Limb (tissue), 2 donors: ENCODE data around the gene SFTPB.
"Not testable (repeated sequence)": the region's sequence is repeated elsewhere in the genome, so short reads cannot be mapped to it uniquely, and the experiment has no call there.

ENCODE experiments used
- DNase-seq, 2 donors: peaks; one replicate each; pipeline ENCODE4 v3.0.0-alpha.2; 2016; ENCODE audit errors: extremely low spot score in 2 of 2

The SFTPB gene

GRCh38 chr2:85656468-85656867, 11.5 kb downstream of the SFTPB start:
- no peak for DNase-seq

GRCh38 chr2:85655961-85656417, 12.0 kb downstream of the SFTPB start:
- DNase-seq: no peak

GRCh38 chr2:85653996-85654395, 14.0 kb downstream of the SFTPB start:
- DNase-seq: no peak

GRCh38 chr2:85652056-85652455, 15.9 kb downstream of the SFTPB start:
- DNase-seq: no peak

GRCh38 chr2:85651097-85651496, 16.9 kb downstream of the SFTPB start:
- DNase-seq: no peak

- DNase-seq: no peak
Measured at GRCh38 chr2:85650456-85650855, 17.5 kb downstream of the SFTPB start.

GRCh38 chr2:85649201-85650190, 18.5 kb downstream of the SFTPB start:
- no peak for DNase-seq

- DNase-seq: no peak
Measured at GRCh38 chr2:85648619-85649018, 19.4 kb downstream of the SFTPB start.

GRCh38 chr2:85647823-85648526, 20.0 kb downstream of the SFTPB start:
- no peak for DNase-seq

- DNase-seq: no peak
Measured at GRCh38 chr2:85646166-85646565, 21.8 kb downstream of the SFTPB start.

GRCh38 chr2:85644909-85645308, 23.1 kb downstream of the SFTPB start:
- no peak for DNase-seq

GRCh38 chr2:85642725-85643124, 25.3 kb downstream of the SFTPB start:
- no peak for DNase-seq

- no peak for DNase-seq
Measured at GRCh38 chr2:85635636-85636035, 32.4 kb downstream of the SFTPB start.

GRCh38 chr2:85635011-85635410, 33.0 kb downstream of the SFTPB start:
- no peak for DNase-seq

GRCh38 chr2:85631316-85631715, 36.7 kb downstream of the SFTPB start:
- no peak for DNase-seq

GRCh38 chr2:85628658-85629057, 39.3 kb downstream of the SFTPB start:
- no peak for DNase-seq

GRCh38 chr2:85623991-85624390, 44.0 kb downstream of the SFTPB start:
- DNase-seq: no peak

GRCh38 chr2:85621338-85621737, 46.7 kb downstream of the SFTPB start:
- no peak for DNase-seq

- no peak for DNase-seq
Measured at GRCh38 chr2:85619617-85620016, 48.4 kb downstream of the SFTPB start.

GRCh38 chr2:85617723-85618122, 50.3 kb downstream of the SFTPB start:
- not testable (repeated sequence) for DNase-seq

- no peak for DNase-seq
Measured at GRCh38 chr2:85615413-85615728, 52.6 kb downstream of the SFTPB start.

GRCh38 chr2:85614757-85615156, 53.2 kb downstream of the SFTPB start:
- not testable (repeated sequence) for DNase-seq
